ENCODE measurements around the gene ETF1.

The ETF1 gene

GRCh38 chr5:138469540-138470321 lies 73.3 kb downstream of the ETF1 start:
- TF ChIP-seq POLR2AphosphoS5 (IDR thresholded peaks at IDR 0.05; ENCODE audit: low read depth, low read length) = no peak
- TF ChIP-seq FOXP2 (optimal IDR thresholded peaks at IDR 0.05; ENCODE audit: borderline replicate concordance, extremely low read depth, extremely low read length, insufficient read depth) = no peak
- TF ChIP-seq REST (IDR thresholded peaks at IDR 0.05; ENCODE audit: insufficient read depth in 1 of 2, low read depth in 2 of 2, low read length in 2 of 2) = no peak
- no peak for TF ChIP-seq SIN3A (IDR thresholded peaks at IDR 0.05; ENCODE audit: borderline replicate concordance, insufficient read depth, low read length)
- TF ChIP-seq TAF1 (IDR thresholded peaks at IDR 0.05; ENCODE audit: borderline replicate concordance, insufficient read depth, low read length) = no peak

GRCh38 chr5:138468966-138469539 lies 74.0 kb downstream of the ETF1 start:
- TF ChIP-seq POLR2AphosphoS5 (IDR thresholded peaks at IDR 0.05; ENCODE audit: low read depth, low read length) = no peak
- no peak for TF ChIP-seq FOXP2 (optimal IDR thresholded peaks at IDR 0.05; ENCODE audit: borderline replicate concordance, extremely low read depth, extremely low read length, insufficient read depth)
- TF ChIP-seq TAF1 (IDR thresholded peaks at IDR 0.05; ENCODE audit: borderline replicate concordance, insufficient read depth, low read length) = no peak
- TF ChIP-seq REST (IDR thresholded peaks at IDR 0.05; ENCODE audit: insufficient read depth in 1 of 2, low read depth in 2 of 2, low read length in 2 of 2) = no peak
- TF ChIP-seq SIN3A (IDR thresholded peaks at IDR 0.05; ENCODE audit: borderline replicate concordance, insufficient read depth, low read length) = no peak

- TF ChIP-seq TAF1 (IDR thresholded peaks at IDR 0.05; ENCODE audit: borderline replicate concordance, insufficient read depth, low read length) (no peak), REST (IDR thresholded peaks at IDR 0.05; ENCODE audit: insufficient read depth in 1 of 2, low read depth in 2 of 2, low read length in 2 of 2) (no peak), FOXP2 (optimal IDR thresholded peaks at IDR 0.05; ENCODE audit: borderline replicate concordance, extremely low read depth, extremely low read length, insufficient read depth) (no peak), SIN3A (IDR thresholded peaks at IDR 0.05; ENCODE audit: borderline replicate concordance, insufficient read depth, low read length) (no peak), POLR2AphosphoS5 (IDR thresholded peaks at IDR 0.05; ENCODE audit: low read depth, low read length) (no peak)
Measured at GRCh38 chr5:138468133-138468965, 74.7 kb downstream of the ETF1 start.

- TF ChIP-seq SIN3A (IDR thresholded peaks at IDR 0.05; ENCODE audit: borderline replicate concordance, insufficient read depth, low read length) = no peak
- no peak for TF ChIP-seq TAF1 (IDR thresholded peaks at IDR 0.05; ENCODE audit: borderline replicate concordance, insufficient read depth, low read length)
- no peak for TF ChIP-seq POLR2AphosphoS5 (IDR thresholded peaks at IDR 0.05; ENCODE audit: low read depth, low read length)
- no peak for TF ChIP-seq FOXP2 (optimal IDR thresholded peaks at IDR 0.05; ENCODE audit: borderline replicate concordance, extremely low read depth, extremely low read length, insufficient read depth)
- TF ChIP-seq REST (IDR thresholded peaks at IDR 0.05; ENCODE audit: insufficient read depth in 1 of 2, low read depth in 2 of 2, low read length in 2 of 2) = no peak
Measured at GRCh38 chr5:138467711-138468132, 75.3 kb downstream of the ETF1 start.
